HL-60 (cell line): ENCODE data around the gene CCDC92.
A peak's percentile ranks its signal among the peaks of the same experiment; 100 is the strongest.

ENCODE experiments used
- DNase-seq, 2 experiments: peaks; one replicate each; pipeline ENCODE4 v3.0.0-alpha.2; 2010 to 2020; ENCODE audit warnings: low read depth in 1 of 2, low spot score in 1 of 2
- H3K27ac ChIP-seq: fragments of 250-450 bp; sonication (Bioruptor Pico); replicated peaks from 2 replicates; pipeline ENCODE4 v1.5.1; 2020; ENCODE audit warnings: mild to moderate bottlenecking, moderate library complexity
- H3K27me3 ChIP-seq: fragments of 250-450 bp; sonication (Bioruptor Pico); 2 replicates; pipeline ENCODE4 v1.5.1; 2021; ENCODE audit warnings: mild to moderate bottlenecking, moderate library complexity; ENCODE audit not compliant: insufficient read depth, poor library complexity, severe bottlenecking
- H3K4me3 ChIP-seq: replicated peaks from 2 replicates; pipeline ENCODE4 v1.5.1; 2011; ENCODE audit warnings: mild to moderate bottlenecking, control low read depth, low read length; ENCODE audit not compliant: insufficient read depth
- CTCF ChIP-seq: IDR thresholded peaks from one replicate; pipeline ENCODE4 v1.5.1; 2011; ENCODE audit warnings: low read length, control low read depth, inconsistent platforms; ENCODE audit not compliant: insufficient read depth
- GABPA ChIP-seq: IDR thresholded peaks from 2 replicates; pipeline ENCODE4 v1.6.1; 2012; ENCODE audit warnings: low read depth
- POLR2AphosphoS5 ChIP-seq: IDR thresholded peaks from 2 replicates; pipeline ENCODE4 v1.6.1; 2012; ENCODE audit warnings: low read depth
- REST ChIP-seq: IDR thresholded peaks from 2 replicates; pipeline ENCODE4 v1.6.1; 2012; ENCODE audit warnings: low read depth; ENCODE audit not compliant: insufficient replicate concordance
- SPI1 ChIP-seq: IDR thresholded peaks from 2 replicates; pipeline ENCODE4 v1.6.1; 2012; ENCODE audit warnings: low read depth, mild to moderate bottlenecking, borderline replicate concordance

Gene CCDC92

GRCh38 chr12:123929946-123930583 lies 42.6 kb downstream of the CCDC92 start:
- peaks cover 8% of the 10 kb centered on the region for H3K27me3 ChIP-seq
- no peak for DNase-seq
- no peak overlapping the region for H3K4me3 ChIP-seq
- TF ChIP-seq CTCF (no peak), POLR2AphosphoS5 (no peak), REST (no peak), SPI1 (no peak), GABPA (no peak)
- H3K27ac ChIP-seq: no peak overlapping the region

- no peak overlapping the region for H3K4me3 ChIP-seq
- peaks cover 8% of the 10 kb centered on the region for H3K27me3 ChIP-seq
- no peak for DNase-seq
- no peak overlapping the region for H3K27ac ChIP-seq
- TF ChIP-seq GABPA (no peak), CTCF (no peak), POLR2AphosphoS5 (no peak), SPI1 (no peak), REST (no peak)
Observed at GRCh38 chr12:123928897-123929296, 43.7 kb downstream of the CCDC92 start.

GRCh38 chr12:123928274-123928865 lies 44.3 kb downstream of the CCDC92 start:
- no peak for TF ChIP-seq CTCF
- no peak for TF ChIP-seq POLR2AphosphoS5
- TF ChIP-seq SPI1: no peak; the same call in 1 of the 2 replicates
- no peak for TF ChIP-seq GABPA
- TF ChIP-seq REST: no peak
- peaks cover 8% of the 10 kb centered on the region for H3K27me3 ChIP-seq
- no peak overlapping the region for H3K4me3 ChIP-seq
- no peak overlapping the region for H3K27ac ChIP-seq
- DNase-seq: peak in 1 of 2 experiments; percentile 49
